Stimulated activated CD4-positive, alpha-beta T cell treated with anti-CD3 and anti-CD28 coated beads, TNF-alpha, amount 100 ng/mL, for 1 hour (primary cell): Measurements from ENCODE around the gene CACNA2D3.
A peak's percentile ranks its signal among the peaks of the same experiment; 100 is the strongest.

Source experiments
- DNase-seq, 3 donors: peaks; one replicate each; pipeline ENCODE4 v3.0.0-alpha.2; 2020; ENCODE audit warnings: low read depth in 3 of 3, low spot score in 1 of 3

Gene CACNA2D3

DNA sequence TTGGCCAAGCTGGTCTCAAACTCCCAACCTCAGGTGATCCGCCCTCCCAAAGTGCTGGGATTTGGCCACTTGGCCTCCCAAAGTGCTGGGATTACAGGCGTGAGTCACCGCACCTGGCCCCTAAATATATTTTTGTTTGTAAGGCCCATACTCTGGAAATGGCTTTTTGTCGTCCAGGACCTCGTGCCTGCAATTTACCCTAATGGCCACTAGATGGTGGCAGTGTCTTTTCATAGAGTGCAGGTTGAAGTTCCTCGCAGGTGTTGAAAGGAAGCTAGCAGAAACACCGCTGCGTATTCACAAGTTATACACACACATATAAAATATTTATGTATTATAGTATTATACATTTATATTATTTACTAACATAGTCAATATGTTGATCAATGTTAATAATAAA is 708.3 kb downstream of the CACNA2D3 start:
- DNase-seq = no peak

DNA sequence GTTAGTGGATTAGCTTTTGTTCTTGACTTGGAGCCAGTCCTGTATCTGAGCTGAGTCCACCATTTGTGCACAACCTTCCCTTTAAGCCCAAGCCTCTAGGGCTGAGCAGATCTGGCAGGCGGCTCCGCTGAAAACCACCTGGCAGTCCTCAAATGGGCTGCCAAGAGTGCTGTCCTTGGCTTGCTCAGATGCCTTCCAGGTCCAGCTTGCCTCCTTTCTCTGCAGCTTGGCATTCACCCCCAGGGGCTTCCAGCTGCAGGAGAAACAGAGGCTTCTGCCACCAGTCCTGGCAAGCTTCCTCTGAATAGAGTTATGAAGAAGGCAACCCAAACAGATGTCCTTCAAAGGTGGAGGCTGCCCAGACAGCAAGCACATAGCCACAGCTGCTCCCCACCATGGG is 708.8 kb downstream of the CACNA2D3 start:
- DNase-seq = no peak

DNA sequence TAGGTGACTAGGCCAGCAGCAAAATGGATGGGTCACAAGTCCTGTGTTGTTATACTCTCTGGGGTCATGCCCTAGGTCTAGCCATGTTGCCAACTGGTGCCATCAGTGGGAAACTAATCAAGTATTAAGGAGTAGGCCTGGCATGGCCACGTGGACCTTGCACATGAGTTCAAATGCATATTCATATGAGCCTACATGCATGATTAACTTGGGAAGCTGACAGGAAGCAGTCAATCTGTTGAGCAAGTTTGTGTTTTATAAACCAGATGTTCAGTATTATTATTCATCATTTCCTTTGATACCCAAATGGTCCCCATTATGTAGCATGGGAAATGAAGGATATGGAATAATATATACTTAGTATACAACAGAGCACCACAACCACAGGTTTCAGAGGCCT is 710.5 kb downstream of the CACNA2D3 start:
- no peak for DNase-seq

DNA sequence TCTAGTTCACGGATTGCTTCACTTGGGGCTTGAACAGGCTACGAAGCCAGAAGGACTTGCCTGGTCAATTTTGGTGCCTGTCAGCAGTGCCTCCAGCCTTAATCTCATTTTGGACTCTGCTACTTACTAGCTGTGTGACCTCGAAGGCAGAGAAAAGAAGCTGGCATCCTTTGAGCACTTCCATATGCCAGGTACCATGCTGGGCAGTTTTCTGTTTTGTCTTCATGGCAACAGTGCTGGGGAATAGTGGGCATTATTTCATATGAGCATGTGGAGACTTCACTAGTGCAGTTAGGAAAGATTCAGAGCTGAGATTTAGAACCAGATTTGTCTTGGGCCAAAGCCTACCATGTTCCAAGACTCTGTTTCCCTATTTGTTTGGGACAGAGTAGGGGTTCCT is 713.3 kb downstream of the CACNA2D3 start:
- no peak for DNase-seq

DNA sequence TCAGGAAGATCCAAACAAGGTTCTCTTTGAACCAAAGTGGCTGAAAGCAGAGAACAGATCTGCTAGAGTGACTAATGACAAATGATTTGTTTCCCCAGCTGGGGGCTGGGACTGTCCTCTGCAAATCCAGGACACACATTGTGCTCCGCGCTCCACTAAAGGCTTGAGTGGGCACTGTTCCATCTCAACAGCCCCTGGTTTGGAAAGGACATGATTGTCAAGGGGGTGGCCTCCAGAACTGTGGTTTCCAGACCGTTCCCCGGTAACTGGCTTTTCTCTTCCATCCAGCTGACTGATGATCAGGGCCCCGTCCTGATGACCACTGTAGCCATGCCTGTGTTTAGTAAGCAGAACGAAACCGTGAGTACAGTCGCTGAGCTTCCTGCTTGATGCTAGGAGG is 714.5 kb downstream of the CACNA2D3 start:
- no peak for DNase-seq

DNA sequence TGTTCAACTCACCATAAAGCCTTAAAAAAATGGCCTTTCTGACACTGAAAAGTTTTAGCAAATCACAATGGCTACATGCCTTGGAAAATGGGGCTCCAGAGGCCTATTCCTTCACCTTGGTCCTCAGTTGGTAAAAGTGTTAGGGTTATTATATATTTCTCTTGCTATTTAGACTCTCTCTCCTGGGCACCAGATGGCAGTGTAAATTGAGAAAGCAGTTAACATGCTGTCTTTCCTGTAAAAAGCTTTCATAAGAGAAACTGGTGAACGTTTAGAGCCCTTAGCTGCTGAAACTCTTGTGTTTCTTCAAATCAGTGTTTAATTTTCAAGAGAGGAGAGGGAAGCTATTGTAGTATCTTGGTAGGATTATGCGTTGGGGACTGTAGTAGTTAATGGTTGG is 715.6 kb downstream of the CACNA2D3 start:
- DNase-seq = no peak

- DNase-seq = no peak
Measured at GRCh38 chr3:54841471-54841870, 719.1 kb downstream of the CACNA2D3 start.

- no peak for DNase-seq
Measured at GRCh38 chr3:54843352-54843751, 721.0 kb downstream of the CACNA2D3 start.

- no peak for DNase-seq
Measured at GRCh38 chr3:54844211-54844610, 721.9 kb downstream of the CACNA2D3 start.

- no peak for DNase-seq
Measured at GRCh38 chr3:54845011-54845410, 722.7 kb downstream of the CACNA2D3 start.

DNA sequence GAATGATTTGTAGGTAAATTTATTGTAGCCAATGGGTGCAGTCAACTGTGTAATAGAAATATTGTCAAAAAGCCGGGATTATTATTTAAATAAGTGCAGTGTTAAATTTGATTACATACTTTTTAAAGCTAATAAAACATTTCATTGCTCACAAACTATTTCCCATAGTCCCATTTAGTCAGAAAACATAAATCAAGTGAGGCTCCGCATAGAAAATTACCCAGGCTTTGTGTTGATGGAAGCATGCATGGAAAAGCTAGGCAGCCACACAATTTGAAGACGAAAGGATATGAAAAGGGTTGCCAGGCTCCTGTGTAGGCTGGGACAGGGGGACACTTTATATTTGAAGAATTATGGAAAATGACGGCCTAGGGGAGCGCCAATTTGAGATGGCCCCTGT is 723.2 kb downstream of the CACNA2D3 start:
- no peak for DNase-seq

- no peak for DNase-seq
Measured at GRCh38 chr3:54846119-54846518, 723.8 kb downstream of the CACNA2D3 start.

DNA sequence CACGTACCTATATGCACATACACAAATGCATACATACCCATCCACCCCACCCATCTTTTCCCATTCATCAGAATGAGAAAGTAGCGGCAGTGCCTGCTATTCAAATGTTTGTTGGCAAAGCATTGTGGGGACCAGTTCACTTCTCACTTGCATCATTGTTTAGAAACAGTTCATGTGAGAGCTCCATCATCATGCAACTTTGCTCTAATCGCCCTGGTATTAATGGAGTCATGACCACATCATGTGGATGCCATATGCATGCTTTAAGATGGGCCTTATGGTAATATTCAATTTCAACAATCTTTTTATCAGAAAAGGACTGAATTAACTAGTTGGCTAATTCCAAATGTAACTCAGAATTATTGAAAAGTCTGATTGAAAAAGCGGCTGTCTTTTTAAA is 725.0 kb downstream of the CACNA2D3 start:
- DNase-seq = no peak

DNA sequence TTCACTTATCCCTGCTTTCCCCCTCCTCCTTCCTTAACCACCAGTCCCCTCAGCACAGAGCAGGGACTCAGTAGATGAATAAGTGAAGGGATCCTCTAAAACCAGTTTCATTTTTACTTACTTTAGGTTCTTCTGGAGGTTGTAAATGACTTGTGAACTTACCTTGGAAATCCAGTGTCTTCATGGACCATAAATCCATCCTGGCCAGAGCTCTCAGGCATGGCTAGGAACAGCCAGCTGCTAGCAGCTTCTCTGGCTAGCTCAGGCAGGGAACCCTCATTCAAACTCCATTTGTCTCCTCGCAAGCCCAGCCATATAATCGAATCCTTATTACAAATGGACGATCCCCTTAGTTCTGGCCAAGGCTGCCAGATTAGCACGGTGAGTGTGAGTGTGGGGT is 727.0 kb downstream of the CACNA2D3 start:
- no peak for DNase-seq

GRCh38 chr3:54850484-54851018 is 728.2 kb downstream of the CACNA2D3 start:
- no peak for DNase-seq

- DNase-seq = peak in 1 of 3 donors; percentile 13
Measured at GRCh38 chr3:54853573-54854404, 731.4 kb downstream of the CACNA2D3 start.

DNA sequence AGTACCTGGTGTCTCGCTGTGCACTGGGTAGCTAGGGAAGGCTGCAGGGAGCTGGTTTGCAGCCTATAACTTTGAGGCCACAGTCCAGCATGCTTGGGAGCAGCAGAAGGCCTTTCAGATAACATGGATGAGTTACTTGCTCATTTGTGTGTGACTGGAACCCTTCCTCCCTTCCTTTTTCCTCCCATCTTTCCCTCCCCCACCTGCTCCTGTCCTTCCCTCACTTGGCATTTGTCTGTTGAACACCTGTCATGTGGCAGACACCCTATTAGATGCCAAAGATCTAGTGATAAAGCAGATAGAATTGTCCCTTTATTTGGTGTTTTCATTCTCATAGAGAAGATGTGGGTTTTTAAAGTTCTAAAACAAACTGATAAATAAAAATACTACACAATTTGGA is 733.9 kb downstream of the CACNA2D3 start:
- DNase-seq = no peak

GRCh38 chr3:54857343-54857742 is 735.0 kb downstream of the CACNA2D3 start:
- DNase-seq = no peak

GRCh38 chr3:54858093-54858785 is 735.9 kb downstream of the CACNA2D3 start:
- no peak for DNase-seq

DNA sequence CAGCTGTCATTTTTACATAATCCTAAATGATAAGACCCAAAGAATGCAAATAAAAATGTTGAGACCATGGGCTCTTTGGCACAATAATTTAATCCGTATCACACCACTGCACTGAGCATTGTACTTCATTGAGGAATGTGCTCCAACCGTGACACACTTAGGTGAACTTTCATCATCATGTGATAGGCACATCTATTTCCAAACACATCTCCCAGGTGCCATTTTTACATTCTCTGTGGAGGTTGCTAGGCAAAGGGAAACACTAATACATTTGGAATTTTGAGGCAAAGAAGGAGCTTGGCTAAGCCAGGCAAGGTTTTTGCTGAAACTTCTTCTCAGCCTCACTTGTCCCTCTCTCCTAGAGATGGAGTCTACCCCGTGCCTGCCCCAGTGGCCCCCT is 736.8 kb downstream of the CACNA2D3 start:
- no peak for DNase-seq

DNA sequence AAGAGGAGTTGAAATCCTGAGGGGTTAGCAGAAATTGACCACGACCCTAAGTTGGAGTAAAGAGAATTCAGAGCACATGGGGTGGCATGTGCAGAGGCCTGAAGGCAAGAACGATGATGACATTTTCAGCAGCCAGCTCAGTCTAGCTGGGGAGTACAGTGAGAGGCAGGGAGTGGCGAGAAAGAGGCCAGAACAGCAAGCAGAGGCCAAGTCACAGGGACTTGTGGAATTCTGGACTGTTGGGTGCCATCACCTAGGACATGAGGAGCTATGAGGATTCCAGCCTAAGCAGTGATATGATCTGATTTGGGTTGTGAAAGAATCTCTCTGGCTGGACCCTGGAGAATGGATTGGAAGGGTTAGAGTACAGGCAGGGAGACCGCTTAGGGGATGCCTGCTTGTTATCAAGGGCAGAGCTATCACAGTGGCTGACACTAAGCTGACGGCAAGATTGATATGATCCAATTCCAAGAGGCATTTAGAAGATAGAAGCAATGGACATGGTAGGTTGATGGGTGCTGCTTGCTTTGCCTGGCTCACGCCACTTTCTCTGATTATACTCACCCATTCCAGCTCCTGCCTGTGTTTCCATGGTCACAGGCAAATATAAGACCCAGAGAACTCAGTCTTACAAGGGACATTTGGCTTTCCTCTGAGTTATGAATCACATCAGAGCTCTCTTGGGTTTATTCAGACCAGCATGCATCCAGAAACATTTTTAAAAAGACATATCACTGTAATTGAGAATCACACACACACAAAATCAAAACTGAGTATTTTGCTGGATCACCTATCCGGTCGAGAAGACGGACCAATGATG is 739.1 kb downstream of the CACNA2D3 start:
- no peak for DNase-seq

DNA sequence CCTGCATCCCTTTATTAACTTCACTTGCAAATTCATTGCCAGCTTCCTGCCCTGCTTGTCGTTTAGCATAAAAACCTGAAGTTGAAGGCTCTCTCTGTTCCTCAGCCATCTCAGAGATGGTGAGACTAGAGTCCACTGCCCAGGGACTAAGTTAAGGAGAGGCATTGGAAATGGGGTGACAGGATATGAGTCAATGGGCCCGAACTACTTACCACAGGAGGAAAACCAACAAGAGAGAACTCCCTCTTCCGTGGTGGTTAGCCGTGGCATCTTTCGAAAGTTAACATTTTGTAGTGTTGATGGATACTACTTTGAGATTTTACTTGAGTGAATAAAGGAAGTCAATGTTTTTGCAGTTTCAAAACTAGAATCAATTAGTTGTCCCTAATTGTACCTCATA is 740.2 kb downstream of the CACNA2D3 start:
- no peak for DNase-seq
